Measurements from ENCODE around the gene IFIT1. TPM values are rescaled to one million over a fixed set of nuclear protein-coding genes. Genes with fewer than 3 reads are reported as not detected.
"Not testable (repeated sequence)": the region's sequence is repeated elsewhere in the genome, so short reads cannot be mapped to it uniquely, and the experiment has no call there.

The IFIT1 gene
- polyA plus RNA-seq, 1 donor from 2014 or later, result not detected

DNA sequence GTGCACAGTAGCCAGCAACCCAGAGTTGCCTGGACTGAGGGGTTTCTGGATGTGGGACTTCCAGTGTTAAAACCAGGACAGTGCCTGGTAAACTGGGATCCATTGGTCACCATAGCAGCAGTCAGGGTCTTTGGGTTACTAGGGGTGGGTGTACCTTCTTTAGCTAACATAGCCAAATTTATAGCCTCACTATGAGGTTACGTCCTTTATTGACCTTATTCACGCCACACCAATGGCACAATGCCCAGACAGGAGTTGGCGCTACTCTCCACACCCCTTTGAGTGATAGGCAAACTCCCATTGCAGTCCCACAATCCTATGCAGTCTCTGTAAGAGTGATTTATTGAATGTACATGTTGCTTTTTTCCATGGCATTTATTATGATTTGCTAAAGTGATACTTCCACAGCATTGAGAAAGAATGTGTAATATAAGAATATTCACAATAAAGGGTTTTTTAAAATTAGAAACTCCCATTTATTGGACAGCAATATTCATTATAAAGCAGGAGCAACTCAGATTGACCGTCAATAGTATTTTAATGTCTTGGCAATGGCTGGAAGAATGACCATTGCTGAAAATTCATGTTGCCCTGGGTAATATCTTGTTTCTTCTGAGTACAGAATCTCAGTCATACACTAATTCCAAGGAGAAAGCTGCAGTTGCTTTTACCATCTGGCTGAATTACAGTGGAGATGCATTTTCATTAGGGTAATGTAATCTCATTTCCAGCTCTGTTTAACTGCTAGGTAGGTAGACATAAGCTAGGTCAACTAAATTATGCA is 48.0 kb downstream of the IFIT1 start:
- H3K27me3 ChIP-seq (ENCODE audit: insufficient read depth, low read depth, low read length), result no peaks in the 10 kb centered on the region
- no peak overlapping the region for H2AFZ ChIP-seq (ENCODE audit: low read depth, low read length)

DNA sequence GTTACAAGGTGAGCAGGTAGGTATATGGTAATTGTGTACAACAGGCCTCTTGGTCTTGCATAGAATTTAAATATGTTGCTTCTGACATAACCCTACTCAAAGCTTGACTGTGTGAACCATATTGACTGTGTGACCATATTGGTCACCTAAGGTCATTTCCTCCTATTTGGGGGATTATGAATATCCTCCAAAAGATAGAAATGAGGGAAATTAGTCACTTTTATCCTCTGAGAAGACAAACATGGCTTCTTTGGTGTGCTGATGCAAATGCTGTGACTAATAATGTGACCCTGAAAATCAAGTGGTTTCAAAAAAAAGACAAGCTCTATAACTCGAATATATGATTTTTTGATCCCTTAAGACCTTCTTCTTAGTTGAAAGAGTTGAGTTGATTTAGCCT is 49.9 kb downstream of the IFIT1 start:
- Histone ChIP-seq H3K27me3 (ENCODE audit: insufficient read depth, low read depth, low read length) (no peaks in the 10 kb centered on the region), H3K9me3 (ENCODE audit: low read length) (no peaks in the 10 kb centered on the region), H3F3A (ENCODE audit: insufficient read depth, low read length, poor library complexity, severe bottlenecking) (no peaks in the 10 kb centered on the region), H3K79me2 (replicated peaks; ENCODE audit: insufficient read depth, low read length) (no peaks in the 10 kb centered on the region), H3K9ac (ENCODE audit: low read length) (no peak overlapping the region), H2AFZ (ENCODE audit: low read depth, low read length) (no peak overlapping the region), H3K4me2 (ENCODE audit: low read length) (no peak overlapping the region), H3K36me3 (ENCODE audit: insufficient read depth, low read length) (no peaks in the 10 kb centered on the region), H3K27ac (ENCODE audit: low read length) (no peak overlapping the region), H4K20me1 (ENCODE audit: insufficient read depth) (no peaks in the 10 kb centered on the region), H3K4me3 (ENCODE audit: low read length) (no peak overlapping the region), H3K9me2 (ENCODE audit: insufficient read depth, low read length) (no peaks in the 10 kb centered on the region)
- no peak for TF ChIP-seq EP300 (conservative IDR thresholded peaks at IDR 0.05; ENCODE audit: poor library complexity, severe bottlenecking)
- TF ChIP-seq SMC3 (conservative IDR thresholded peaks at IDR 0.05; ENCODE audit: poor library complexity), result no peak
- TF ChIP-seq, protein P1, sequence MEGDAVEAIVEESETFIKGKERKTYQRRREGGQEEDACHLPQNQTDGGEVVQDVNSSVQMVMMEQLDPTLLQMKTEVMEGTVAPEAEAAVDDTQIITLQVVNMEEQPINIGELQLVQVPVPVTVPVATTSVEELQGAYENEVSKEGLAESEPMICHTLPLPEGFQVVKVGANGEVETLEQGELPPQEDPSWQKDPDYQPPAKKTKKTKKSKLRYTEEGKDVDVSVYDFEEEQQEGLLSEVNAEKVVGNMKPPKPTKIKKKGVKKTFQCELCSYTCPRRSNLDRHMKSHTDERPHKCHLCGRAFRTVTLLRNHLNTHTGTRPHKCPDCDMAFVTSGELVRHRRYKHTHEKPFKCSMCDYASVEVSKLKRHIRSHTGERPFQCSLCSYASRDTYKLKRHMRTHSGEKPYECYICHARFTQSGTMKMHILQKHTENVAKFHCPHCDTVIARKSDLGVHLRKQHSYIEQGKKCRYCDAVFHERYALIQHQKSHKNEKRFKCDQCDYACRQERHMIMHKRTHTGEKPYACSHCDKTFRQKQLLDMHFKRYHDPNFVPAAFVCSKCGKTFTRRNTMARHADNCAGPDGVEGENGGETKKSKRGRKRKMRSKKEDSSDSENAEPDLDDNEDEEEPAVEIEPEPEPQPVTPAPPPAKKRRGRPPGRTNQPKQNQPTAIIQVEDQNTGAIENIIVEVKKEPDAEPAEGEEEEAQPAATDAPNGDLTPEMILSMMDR (IDR thresholded peaks at IDR 0.05; ENCODE audit: poor library complexity, severe bottlenecking), result no peak
- no peak for TF ChIP-seq POLR2AphosphoS5 (IDR thresholded peaks at IDR 0.05)
- TF ChIP-seq MXI1 (conservative IDR thresholded peaks at IDR 0.05; ENCODE audit: poor library complexity, severe bottlenecking), result no peak
- no peak for TF ChIP-seq RAD21 (conservative IDR thresholded peaks at IDR 0.05)
- TF ChIP-seq EZH2 (IDR thresholded peaks at IDR 0.05; ENCODE audit: borderline replicate concordance, insufficient read depth, low read length, poor library complexity, severe bottlenecking), result no peak
- TF ChIP-seq TAF1 (IDR thresholded peaks at IDR 0.05; ENCODE audit: low read depth), result no peak
- TF ChIP-seq, protein P2, sequence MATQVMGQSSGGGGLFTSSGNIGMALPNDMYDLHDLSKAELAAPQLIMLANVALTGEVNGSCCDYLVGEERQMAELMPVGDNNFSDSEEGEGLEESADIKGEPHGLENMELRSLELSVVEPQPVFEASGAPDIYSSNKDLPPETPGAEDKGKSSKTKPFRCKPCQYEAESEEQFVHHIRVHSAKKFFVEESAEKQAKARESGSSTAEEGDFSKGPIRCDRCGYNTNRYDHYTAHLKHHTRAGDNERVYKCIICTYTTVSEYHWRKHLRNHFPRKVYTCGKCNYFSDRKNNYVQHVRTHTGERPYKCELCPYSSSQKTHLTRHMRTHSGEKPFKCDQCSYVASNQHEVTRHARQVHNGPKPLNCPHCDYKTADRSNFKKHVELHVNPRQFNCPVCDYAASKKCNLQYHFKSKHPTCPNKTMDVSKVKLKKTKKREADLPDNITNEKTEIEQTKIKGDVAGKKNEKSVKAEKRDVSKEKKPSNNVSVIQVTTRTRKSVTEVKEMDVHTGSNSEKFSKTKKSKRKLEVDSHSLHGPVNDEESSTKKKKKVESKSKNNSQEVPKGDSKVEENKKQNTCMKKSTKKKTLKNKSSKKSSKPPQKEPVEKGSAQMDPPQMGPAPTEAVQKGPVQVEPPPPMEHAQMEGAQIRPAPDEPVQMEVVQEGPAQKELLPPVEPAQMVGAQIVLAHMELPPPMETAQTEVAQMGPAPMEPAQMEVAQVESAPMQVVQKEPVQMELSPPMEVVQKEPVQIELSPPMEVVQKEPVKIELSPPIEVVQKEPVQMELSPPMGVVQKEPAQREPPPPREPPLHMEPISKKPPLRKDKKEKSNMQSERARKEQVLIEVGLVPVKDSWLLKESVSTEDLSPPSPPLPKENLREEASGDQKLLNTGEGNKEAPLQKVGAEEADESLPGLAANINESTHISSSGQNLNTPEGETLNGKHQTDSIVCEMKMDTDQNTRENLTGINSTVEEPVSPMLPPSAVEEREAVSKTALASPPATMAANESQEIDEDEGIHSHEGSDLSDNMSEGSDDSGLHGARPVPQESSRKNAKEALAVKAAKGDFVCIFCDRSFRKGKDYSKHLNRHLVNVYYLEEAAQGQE (IDR thresholded peaks at IDR 0.05; ENCODE audit: borderline replicate concordance), result no peak

More for the DNA sequence above, 48.0 kb downstream of the IFIT1 start:
- Histone ChIP-seq H3K27ac (ENCODE audit: low read length) (no peak overlapping the region), H3K9me2 (ENCODE audit: insufficient read depth, low read length) (no peaks in the 10 kb centered on the region), H3K4me2 (ENCODE audit: low read length) (no peak overlapping the region), H4K20me1 (ENCODE audit: insufficient read depth) (no peaks in the 10 kb centered on the region), H3K9ac (ENCODE audit: low read length) (no peak overlapping the region), H3K4me3 (ENCODE audit: low read length) (no peak overlapping the region), H3K9me3 (ENCODE audit: low read length) (no peaks in the 10 kb centered on the region), H3K79me2 (replicated peaks; ENCODE audit: insufficient read depth, low read length) (no peaks in the 10 kb centered on the region), H3F3A (ENCODE audit: insufficient read depth, low read length, poor library complexity, severe bottlenecking) (no peaks in the 10 kb centered on the region), H3K36me3 (ENCODE audit: insufficient read depth, low read length) (no peaks in the 10 kb centered on the region)
- TF ChIP-seq POLR2AphosphoS5 (IDR thresholded peaks at IDR 0.05) (no peak), TAF1 (IDR thresholded peaks at IDR 0.05; ENCODE audit: low read depth) (no peak), SMC3 (conservative IDR thresholded peaks at IDR 0.05; ENCODE audit: poor library complexity) (no peak)
- TF ChIP-seq, protein P2 (IDR thresholded peaks at IDR 0.05; ENCODE audit: borderline replicate concordance), result no peak

DNA sequence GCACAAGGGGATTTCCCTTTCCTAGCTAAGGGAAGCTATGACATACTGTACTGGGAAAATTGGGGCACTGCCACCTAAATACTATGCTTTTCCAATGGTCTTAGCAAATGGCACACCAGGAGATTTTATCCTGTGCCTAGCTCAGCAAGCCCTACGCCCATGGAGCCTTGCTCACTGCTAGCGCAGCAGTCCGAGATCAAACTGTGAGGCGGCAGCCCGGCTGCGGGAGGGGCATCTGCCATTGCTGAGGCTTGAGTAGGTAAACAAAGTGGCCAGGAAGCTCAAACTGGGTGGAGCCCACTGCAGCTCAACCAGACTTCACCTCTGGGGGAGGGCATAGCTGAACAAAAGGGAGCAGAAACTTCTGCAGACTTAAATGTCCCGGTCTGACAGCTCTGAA is 52.4 kb downstream of the IFIT1 start:
- H3K79me2 ChIP-seq (replicated peaks; ENCODE audit: insufficient read depth, low read length); H3K9ac ChIP-seq (ENCODE audit: low read length); H2AFZ ChIP-seq (ENCODE audit: low read depth, low read length); H4K20me1 ChIP-seq (ENCODE audit: insufficient read depth); H3K4me3 ChIP-seq (ENCODE audit: low read length); H3K9me2 ChIP-seq (ENCODE audit: insufficient read depth, low read length); H3K27me3 ChIP-seq (ENCODE audit: insufficient read depth, low read depth, low read length); H3K9me3 ChIP-seq (ENCODE audit: low read length); H3F3A ChIP-seq (ENCODE audit: insufficient read depth, low read length, poor library complexity, severe bottlenecking); H3K27ac ChIP-seq (ENCODE audit: low read length); H3K4me2 ChIP-seq (ENCODE audit: low read length); H3K36me3 ChIP-seq (ENCODE audit: insufficient read depth, low read length): not testable (repeated sequence)

Data from neural cell (in vitro differentiated cells).